GM12892 (cell line): Measurements from ENCODE around the gene IQGAP2.

Experiments used
- POLR2A ChIP-seq: IDR thresholded peaks from 2 replicates; pipeline ENCODE4 v1.6.1; 2011; ENCODE audit warnings: low read depth, low read length, control low read depth
- POLR2AphosphoS5 ChIP-seq: IDR thresholded peaks from 2 replicates; pipeline ENCODE4 v1.6.1; 2011; ENCODE audit warnings: low read depth, low read length, control low read depth

- TF ChIP-seq POLR2AphosphoS5 = no peak
- no peak for TF ChIP-seq POLR2A
Measured at GRCh38 chr5:76626738-76627137, 223.7 kb downstream of the IQGAP2 start.
